ENCODE measurements around the gene HMG20B.

Gene HMG20B

GRCh38 chr19:3550947-3551791 is 21.6 kb upstream of the HMG20B start:
- no peak for TF ChIP-seq CTCF (IDR thresholded peaks at IDR 0.05; ENCODE audit: low read depth, low read length)

GRCh38 chr19:3551792-3552095 is 21.0 kb upstream of the HMG20B start:
- no peak for TF ChIP-seq CTCF (IDR thresholded peaks at IDR 0.05; ENCODE audit: low read depth, low read length)
- no peak overlapping the region for H3K4me3 ChIP-seq (ENCODE audit: low read depth, low read length)

More at GRCh38 chr19:3550947-3551791, 21.6 kb upstream of the HMG20B start:
- H3K4me3 ChIP-seq (ENCODE audit: low read depth, low read length): no peak overlapping the region

DNA sequence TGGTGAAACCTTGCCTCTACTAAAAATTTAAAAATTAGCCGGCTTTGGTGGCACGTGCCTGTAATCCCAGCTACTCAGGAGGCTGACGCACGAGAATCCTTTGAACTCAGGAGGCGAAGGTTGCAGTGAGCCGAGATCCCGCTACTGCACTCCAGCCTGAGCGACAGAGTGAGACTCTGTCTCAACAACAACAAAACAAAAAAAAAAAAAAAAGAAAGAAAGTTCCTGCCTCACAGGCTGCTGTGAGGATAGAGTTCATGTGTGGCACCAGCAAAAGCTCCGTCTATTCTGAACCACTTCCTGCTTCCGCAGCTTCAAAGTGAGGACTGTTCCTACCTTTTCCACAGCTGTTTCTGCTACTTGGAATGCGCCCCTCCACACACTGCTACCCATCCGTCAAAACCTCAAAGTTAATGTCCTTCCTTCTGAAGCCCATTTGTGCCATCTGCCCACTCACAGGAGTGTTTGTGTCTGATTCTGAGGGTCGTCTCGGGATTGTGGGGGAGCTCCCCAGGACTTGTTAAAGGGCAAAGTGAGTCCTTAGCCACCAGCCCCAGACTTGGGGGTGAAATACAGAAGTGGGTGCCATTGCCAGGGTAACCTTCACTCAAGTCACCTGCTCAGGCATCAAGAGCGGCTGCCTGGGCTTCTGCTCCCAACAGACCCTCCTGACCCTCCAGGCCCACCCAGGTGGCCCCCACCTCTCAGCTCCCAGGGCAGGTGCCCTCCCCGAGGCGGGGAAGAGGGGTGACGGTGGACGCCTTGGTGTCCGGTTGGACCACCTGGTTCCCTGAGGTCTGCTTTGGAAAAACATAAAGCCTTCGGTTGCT is 18.3 kb upstream of the HMG20B start:
- no peak overlapping the region for H3K4me3 ChIP-seq (ENCODE audit: low read depth, low read length)

DNA sequence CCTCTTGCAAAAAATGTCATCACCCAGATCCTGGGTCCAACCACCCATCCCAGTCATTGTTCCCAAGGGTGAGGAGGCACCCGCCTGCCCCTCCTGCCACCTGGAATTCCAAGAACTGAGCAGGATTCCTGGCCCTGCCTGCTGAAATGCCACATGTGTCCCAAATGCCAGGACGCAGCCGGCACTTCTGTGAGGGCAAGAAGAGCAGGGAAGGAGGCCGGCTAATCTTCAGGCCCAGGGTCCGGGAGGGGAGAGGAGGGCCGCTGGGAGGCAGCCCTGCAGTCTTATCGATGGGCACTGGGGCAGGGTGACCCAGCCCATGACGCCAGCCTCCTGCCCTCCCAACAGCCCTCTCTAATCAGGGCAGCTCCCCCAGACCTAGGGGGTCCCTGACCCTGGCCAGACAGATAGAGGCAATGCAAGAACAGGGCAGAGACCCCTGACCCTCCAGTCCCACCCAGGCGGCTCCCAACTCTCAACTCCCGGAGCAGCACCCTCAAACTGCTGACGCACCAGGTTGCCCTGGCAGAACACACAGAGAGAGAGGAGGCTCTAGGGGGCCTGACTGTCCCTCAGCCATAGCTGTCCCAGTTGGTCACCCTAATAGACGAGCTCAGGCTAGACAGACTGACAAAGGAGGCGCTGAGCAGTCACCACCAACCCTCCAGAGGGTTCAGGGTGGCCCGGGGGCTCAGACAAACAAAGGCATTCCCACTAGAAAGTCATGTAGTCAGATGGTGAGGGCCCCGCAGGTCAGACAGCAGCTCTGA is 16.9 kb upstream of the HMG20B start:
- no peak for TF ChIP-seq CTCF (IDR thresholded peaks at IDR 0.05; ENCODE audit: low read depth, low read length)
- peak overlapping the region; percentile 87 for H3K4me3 ChIP-seq (ENCODE audit: low read depth, low read length)

More for the DNA sequence above, 18.3 kb upstream of the HMG20B start:
- no peak for TF ChIP-seq CTCF (IDR thresholded peaks at IDR 0.05; ENCODE audit: low read depth, low read length)

DNA sequence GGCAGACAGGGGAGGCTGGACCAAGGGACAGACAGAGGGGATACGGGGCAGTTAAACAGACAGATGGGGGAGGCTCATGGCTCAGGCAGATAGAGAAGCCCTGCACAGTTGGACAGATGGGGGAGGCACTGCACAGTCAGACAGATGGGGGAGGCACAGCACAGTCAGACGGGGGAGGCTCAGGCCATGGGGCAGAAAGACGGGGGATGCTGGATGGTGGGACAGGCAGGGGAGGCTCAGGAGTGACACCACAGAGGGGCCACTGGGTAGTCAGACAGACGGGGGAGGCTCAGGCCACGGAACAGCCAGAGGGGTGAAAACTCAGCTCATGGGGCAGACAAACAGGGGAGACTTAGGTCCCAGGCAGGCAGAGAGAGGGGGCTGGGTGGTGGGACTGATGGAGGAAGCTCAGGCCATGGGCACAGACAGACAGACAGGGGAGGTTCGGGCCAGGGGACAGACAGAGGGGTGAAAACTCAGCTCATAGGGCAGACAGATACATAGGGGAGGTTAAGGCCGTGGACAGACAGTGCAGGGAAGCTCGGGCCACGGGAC is 16.2 kb upstream of the HMG20B start:
- H3K4me3 ChIP-seq (ENCODE audit: low read depth, low read length): peak overlapping the region; percentile 87
- no peak for TF ChIP-seq CTCF (IDR thresholded peaks at IDR 0.05; ENCODE audit: low read depth, low read length)

GRCh38 chr19:3556978-3557460 is 15.7 kb upstream of the HMG20B start:
- TF ChIP-seq CTCF (IDR thresholded peaks at IDR 0.05; ENCODE audit: low read depth, low read length): 0 out of 2 replicates have a peak, but pooled peaks have one; percentile 3
- H3K4me3 ChIP-seq (ENCODE audit: low read depth, low read length): peak overlapping the region; percentile 87
